Neural progenitor cell (in vitro differentiated cells): ENCODE measurements around the gene TPP2. TPM values are rescaled to one million over a fixed set of nuclear protein-coding genes. Genes with fewer than 3 reads are reported as not detected.

ENCODE experiments used
- DNase-seq: peaks from one replicate; pipeline ENCODE4 v3.0.0-alpha.2; 2016; ENCODE audit warnings: low spot score
- H2AFZ ChIP-seq: fragments of 200-600 bp; sonication (generic); replicated peaks from 2 replicates; pipeline ENCODE4 v1.6.1; 2016; ENCODE audit warnings: antibody characterized with exemption
- H3F3A ChIP-seq: fragments of 200-600 bp; sonication (generic); 2 replicates; pipeline ENCODE4 v1.6.1; 2016; ENCODE audit warnings: antibody characterized with exemption, low read depth
- H3K27ac ChIP-seq: fragments of 200-600 bp; sonication (generic); 2 replicates; pipeline ENCODE4 v1.5.1; 2016; ENCODE audit warnings: mild to moderate bottlenecking
- H3K27me3 ChIP-seq: fragments of 200-600 bp; sonication (generic); 2 replicates; pipeline ENCODE4 v1.6.1; 2016; ENCODE audit warnings: mild to moderate bottlenecking, moderate library complexity
- H3K36me3 ChIP-seq: fragments of 200-600 bp; sonication (generic); 2 replicates; pipeline ENCODE4 v1.5.1; 2016
- H3K4me1 ChIP-seq: fragments of 200-600 bp; sonication (generic); 2 replicates; pipeline ENCODE4 v1.6.1; 2016; ENCODE audit warnings: mixed run types
- H3K4me2 ChIP-seq: fragments of 200-600 bp; sonication (generic); 2 replicates; pipeline ENCODE4 v1.6.1; 2016
- H3K4me3 ChIP-seq: fragments of 200-600 bp; sonication (generic); 2 replicates; pipeline ENCODE4 v1.5.1; 2016
- H3K79me2 ChIP-seq: fragments of 200-600 bp; sonication (generic); 2 replicates; pipeline ENCODE4 v1.6.1; 2016; ENCODE audit warnings: low read depth
- H3K9ac ChIP-seq: fragments of 200-600 bp; sonication (generic); 2 replicates; pipeline ENCODE4 v1.6.1; 2016
- H3K9me3 ChIP-seq: fragments of 200-600 bp; sonication (generic); 2 replicates; pipeline ENCODE4 v1.5.1; 2016; ENCODE audit warnings: low read depth
- H4K20me1 ChIP-seq: fragments of 200-600 bp; sonication (generic); 2 replicates; pipeline ENCODE4 v1.6.1; 2016; ENCODE audit warnings: low read depth
- H3K27ac Mint-ChIP-seq: 3 replicates; pipeline ENCODE4 v1.8.0; 2021; ENCODE audit warnings: mixed read lengths
- H3K27me3 Mint-ChIP-seq: 2 replicates; pipeline ENCODE4 v1.8.0; 2022; ENCODE audit warnings: low read depth, mild to moderate bottlenecking, inconsistent platforms, moderate library complexity, mixed read lengths; ENCODE audit not compliant: insufficient read depth
- H3K36me3 Mint-ChIP-seq: 3 replicates; pipeline ENCODE4 v1.8.0; 2021; ENCODE audit warnings: mixed read lengths
- H3K4me1 Mint-ChIP-seq: 3 replicates; pipeline ENCODE4 v1.8.0; 2021; ENCODE audit warnings: mixed read lengths
- H3K4me3 Mint-ChIP-seq: 3 replicates; pipeline ENCODE4 v1.8.0; 2021; ENCODE audit warnings: mild to moderate bottlenecking, moderate library complexity, mixed read lengths
- H3K9me3 Mint-ChIP-seq: 3 replicates; pipeline ENCODE4 v1.8.0; 2020; ENCODE audit warnings: mixed read lengths
- EZH2 ChIP-seq: fragments of 200-600 bp; sonication (generic); IDR thresholded peaks from 2 replicates; pipeline ENCODE4 v1.6.1; 2017; ENCODE audit warnings: antibody characterized with exemption, mild to moderate bottlenecking, moderate library complexity
- EZH2phosphoT487 ChIP-seq: fragments of 200-600 bp; sonication (generic); IDR thresholded peaks from 2 replicates; pipeline ENCODE4 v1.6.1; 2017; ENCODE audit warnings: antibody characterized with exemption
- total RNA-seq: library from RNA; depleted of rRNA; stranded (reverse); fragments of >200 nt; gene quantifications from 2 replicates; pipeline ENCODE4 v1.2.3, GENCODE V29; 2015; ENCODE audit warnings: low replicate concordance
- TF ChIP-seq, protein P1 (sequence below): fragments of 200-600 bp; sonication (generic); IDR thresholded peaks from 2 replicates; pipeline ENCODE4 v1.5.1; 2017; ENCODE audit warnings: antibody characterized with exemption, mild to moderate bottlenecking

The TPP2 gene
- total RNA-seq, 1 donor from 2014 or later: 137 TPM

GRCh38 chr13:102645701-102646100 is 48.9 kb downstream of the TPP2 start:
- no peaks in the 10 kb centered on the region for H4K20me1 ChIP-seq
- Mint-ChIP-seq H3K27me3 (peaks cover 2% of the 10 kb centered on the region), H3K4me3 (no peak overlapping the region), H3K9me3 (no peaks in the 10 kb centered on the region), H3K36me3 (peaks cover 14% of the 10 kb centered on the region), H3K27ac (no peak overlapping the region), H3K4me1 (no peaks in the 10 kb centered on the region)
- peak overlapping the region; percentile 27 for H3K9ac ChIP-seq
- no peaks in the 10 kb centered on the region for H3K4me1 ChIP-seq
- H3F3A ChIP-seq: no peaks in the 10 kb centered on the region
- TF ChIP-seq, protein P1, sequence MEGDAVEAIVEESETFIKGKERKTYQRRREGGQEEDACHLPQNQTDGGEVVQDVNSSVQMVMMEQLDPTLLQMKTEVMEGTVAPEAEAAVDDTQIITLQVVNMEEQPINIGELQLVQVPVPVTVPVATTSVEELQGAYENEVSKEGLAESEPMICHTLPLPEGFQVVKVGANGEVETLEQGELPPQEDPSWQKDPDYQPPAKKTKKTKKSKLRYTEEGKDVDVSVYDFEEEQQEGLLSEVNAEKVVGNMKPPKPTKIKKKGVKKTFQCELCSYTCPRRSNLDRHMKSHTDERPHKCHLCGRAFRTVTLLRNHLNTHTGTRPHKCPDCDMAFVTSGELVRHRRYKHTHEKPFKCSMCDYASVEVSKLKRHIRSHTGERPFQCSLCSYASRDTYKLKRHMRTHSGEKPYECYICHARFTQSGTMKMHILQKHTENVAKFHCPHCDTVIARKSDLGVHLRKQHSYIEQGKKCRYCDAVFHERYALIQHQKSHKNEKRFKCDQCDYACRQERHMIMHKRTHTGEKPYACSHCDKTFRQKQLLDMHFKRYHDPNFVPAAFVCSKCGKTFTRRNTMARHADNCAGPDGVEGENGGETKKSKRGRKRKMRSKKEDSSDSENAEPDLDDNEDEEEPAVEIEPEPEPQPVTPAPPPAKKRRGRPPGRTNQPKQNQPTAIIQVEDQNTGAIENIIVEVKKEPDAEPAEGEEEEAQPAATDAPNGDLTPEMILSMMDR: no peak
- TF ChIP-seq EZH2: no peak
- no peak for TF ChIP-seq EZH2phosphoT487
- no peak overlapping the region for H3K27ac ChIP-seq
- no peak overlapping the region for H3K4me3 ChIP-seq
- no peaks in the 10 kb centered on the region for H3K27me3 ChIP-seq
- no peak overlapping the region for H2AFZ ChIP-seq
- peaks cover 25% of the 10 kb centered on the region for H3K36me3 ChIP-seq
- H3K9me3 ChIP-seq: no peaks in the 10 kb centered on the region
- no peak overlapping the region for H3K4me2 ChIP-seq
- no peak for DNase-seq
- no peaks in the 10 kb centered on the region for H3K79me2 ChIP-seq

GRCh38 chr13:102648046-102648445 is 51.3 kb downstream of the TPP2 start:
- no peak for DNase-seq
- Mint-ChIP-seq H3K9me3 (no peaks in the 10 kb centered on the region), H3K36me3 (peaks cover 16% of the 10 kb centered on the region), H3K27ac (no peak overlapping the region), H3K4me3 (no peak overlapping the region), H3K27me3 (no peaks in the 10 kb centered on the region), H3K4me1 (no peaks in the 10 kb centered on the region)
- Histone ChIP-seq H3K9ac (no peak overlapping the region), H3F3A (no peaks in the 10 kb centered on the region), H3K79me2 (no peaks in the 10 kb centered on the region), H3K4me2 (no peak overlapping the region), H3K4me3 (no peak overlapping the region), H3K9me3 (no peaks in the 10 kb centered on the region), H3K27ac (no peak overlapping the region), H3K36me3 (peaks cover 25% of the 10 kb centered on the region), H2AFZ (no peak overlapping the region), H3K4me1 (no peaks in the 10 kb centered on the region), H4K20me1 (no peaks in the 10 kb centered on the region), H3K27me3 (no peaks in the 10 kb centered on the region)
- no peak for TF ChIP-seq EZH2
- TF ChIP-seq EZH2phosphoT487: no peak
- TF ChIP-seq, protein P1: no peak

DNA sequence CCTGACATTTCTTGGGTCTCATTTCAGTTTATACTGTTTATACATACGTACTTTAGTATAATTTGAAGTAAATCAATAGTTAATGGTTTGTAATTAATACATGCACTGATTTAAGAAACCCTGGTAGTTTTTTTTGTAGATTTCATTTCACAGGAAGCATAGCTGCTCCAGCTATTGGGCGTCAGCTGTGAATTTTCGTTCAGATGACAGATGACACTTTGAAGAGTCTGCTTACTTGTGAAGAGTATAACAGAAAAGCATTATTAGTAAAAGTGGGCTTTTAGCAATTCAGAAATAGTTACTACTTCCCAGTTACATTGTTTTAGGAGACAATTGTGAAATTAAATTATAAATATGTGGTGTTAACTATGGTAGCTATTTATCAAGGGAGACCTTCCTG is 53.7 kb downstream of the TPP2 start:
- no peaks in the 10 kb centered on the region for H3K9me3 Mint-ChIP-seq
- Histone ChIP-seq H3F3A (no peaks in the 10 kb centered on the region), H3K9me3 (no peaks in the 10 kb centered on the region), H3K4me3 (no peak overlapping the region), H3K27ac (no peak overlapping the region), H4K20me1 (no peaks in the 10 kb centered on the region), H3K4me1 (peaks cover 7% of the 10 kb centered on the region), H3K27me3 (no peaks in the 10 kb centered on the region), H3K9ac (no peak overlapping the region), H3K36me3 (peaks cover 19% of the 10 kb centered on the region), H3K79me2 (no peaks in the 10 kb centered on the region), H2AFZ (no peak overlapping the region), H3K4me2 (no peak overlapping the region)
- no peaks in the 10 kb centered on the region for H3K4me1 Mint-ChIP-seq
- H3K4me3 Mint-ChIP-seq: no peak overlapping the region
- TF ChIP-seq EZH2phosphoT487 (no peak), EZH2 (no peak)
- TF ChIP-seq, protein P1: no peak
- H3K27me3 Mint-ChIP-seq: no peaks in the 10 kb centered on the region
- H3K27ac Mint-ChIP-seq: no peak overlapping the region
- DNase-seq: no peak
- H3K36me3 Mint-ChIP-seq: peaks cover 12% of the 10 kb centered on the region
